Mesenteric fat pad (tissue), 1 donor: ENCODE measurements around the gene SFXN2. TPM values are rescaled to one million over a fixed set of nuclear protein-coding genes. Genes with fewer than 3 reads are reported as not detected.
"Not testable (repeated sequence)": the region's sequence is repeated elsewhere in the genome, so short reads cannot be mapped to it uniquely, and the experiment has no call there.

ENCODE experiments used
- DNase-seq: peaks from one replicate; pipeline ENCODE4 v3.0.0-alpha.2; 2020; ENCODE audit warnings: low spot score
- long read RNA-seq: library from polyadenylated mRNA; unstranded; transcript quantifications from one replicate; pipeline ENCODE4 v2.0.0, GENCODE V29; 2020
- total RNA-seq: library from RNA; stranded (reverse); fragmentation: NEBNext Ultra II Directional; extraction: Animal tissue kit (Norgen Biotek cat#: 25700); gene quantifications from one replicate; pipeline ENCODE4 v1.2.1, GENCODE V29; 2021
- donor health status: DM: yes; HTN: yes; CAD: no.

The SFXN2 gene
- 7.2 TPM for total RNA-seq
- long read RNA-seq, full-length matches to known transcripts = 4 of 11 reads
- long read RNA-seq, partial matches to known transcripts = 2 of 11 reads
- long read RNA-seq, other reads (novel, unspliced or antisense) = 5 of 11 reads

- no peak for DNase-seq
Observed at GRCh38 chr10:102714621-102715455, at the start of gene SFXN2. SFXN2 (plus strand) TSS chr10:102714636; CDS start chr10:102726637, 12,001 bp downstream.

- no peak for DNase-seq
Observed at GRCh38 chr10:102665904-102666509, 48.4 kb upstream of the SFXN2 start.

- not testable (repeated sequence) for DNase-seq
Observed at GRCh38 chr10:102667411-102667810, 47.0 kb upstream of the SFXN2 start.

- DNase-seq = no peak
Observed at GRCh38 chr10:102668326-102669107, 45.9 kb upstream of the SFXN2 start.

- DNase-seq = no peak
Observed at GRCh38 chr10:102669206-102670064, 45.0 kb upstream of the SFXN2 start.

- no peak for DNase-seq
Observed at GRCh38 chr10:102670065-102670670, 44.3 kb upstream of the SFXN2 start.

- no peak for DNase-seq
Observed at GRCh38 chr10:102670871-102671434, 43.5 kb upstream of the SFXN2 start.

- no peak for DNase-seq
Observed at GRCh38 chr10:102673236-102673818, 41.1 kb upstream of the SFXN2 start.

GRCh38 chr10:102673819-102674511 is 40.5 kb upstream of the SFXN2 start:
- DNase-seq = peak; percentile 88

- DNase-seq = no peak
Observed at GRCh38 chr10:102674566-102674965, 39.9 kb upstream of the SFXN2 start.

- peak; percentile 64 for DNase-seq
Observed at GRCh38 chr10:102675011-102675665, 39.3 kb upstream of the SFXN2 start.

- DNase-seq = peak; percentile 67
Observed at GRCh38 chr10:102675666-102676533, 38.5 kb upstream of the SFXN2 start.

GRCh38 chr10:102676534-102677315 is 37.7 kb upstream of the SFXN2 start:
- peak; percentile 39 for DNase-seq

- peak; percentile 39 for DNase-seq
Observed at GRCh38 chr10:102677331-102678067, 36.9 kb upstream of the SFXN2 start.

- DNase-seq = no peak
Observed at GRCh38 chr10:102678068-102678400, 36.4 kb upstream of the SFXN2 start.

GRCh38 chr10:102678842-102679289 is 35.6 kb upstream of the SFXN2 start:
- DNase-seq = no peak
